ENCODE measurements around the gene ADAM19.

ADAM19 gene

DNA sequence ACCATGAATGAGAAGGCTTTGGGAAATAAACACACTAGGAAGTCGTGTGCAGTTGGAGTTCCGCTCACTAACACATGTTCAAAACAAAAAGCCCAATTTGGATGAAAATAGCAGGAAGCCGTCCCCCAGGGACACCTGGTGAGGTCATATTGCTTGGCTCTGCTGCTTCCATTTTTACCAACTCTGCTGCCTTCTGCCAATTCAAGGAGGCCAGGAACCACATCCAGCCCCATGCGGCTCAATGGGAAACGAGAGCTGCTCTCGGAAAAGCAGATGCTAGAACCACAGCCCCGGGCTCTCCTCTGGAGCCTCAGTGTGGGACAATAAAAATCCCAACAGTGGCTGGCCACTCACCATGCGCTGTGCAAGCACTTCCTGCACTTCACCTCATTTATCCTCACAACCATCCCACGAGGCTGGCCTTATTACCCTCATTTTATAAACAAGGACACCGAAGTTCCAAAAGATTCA, 13.4 kb downstream of the ADAM19 start:
- DNase-seq = no peak

- DNase-seq = no peak
These were observed 14.5 kb downstream of the ADAM19 start for GRCh38 chr5:157561110-157561509.

- DNase-seq = no peak
These were observed 16.3 kb downstream of the ADAM19 start for GRCh38 chr5:157559301-157559700.

DNA sequence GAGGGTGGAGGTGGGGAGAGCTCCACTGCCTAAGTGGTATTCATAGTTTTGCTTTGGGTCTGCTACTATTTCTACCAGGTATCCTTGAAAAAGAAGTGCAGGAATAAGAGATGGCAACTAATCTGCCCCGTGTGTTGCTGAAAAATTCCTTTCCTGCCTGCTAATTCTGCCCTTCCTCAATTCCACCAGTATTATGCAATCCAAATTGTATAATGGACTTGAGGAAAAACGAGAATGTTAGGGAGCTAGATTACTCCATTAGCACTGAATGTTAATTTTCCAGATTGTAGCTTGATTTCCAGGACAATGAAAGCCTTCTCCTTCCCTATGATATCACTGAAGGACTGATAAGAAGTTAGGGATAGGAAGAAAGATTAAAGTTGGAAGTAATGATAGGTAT, 16.9 kb downstream of the ADAM19 start:
- DNase-seq = no peak

GRCh38 chr5:157558041-157558595, 17.5 kb downstream of the ADAM19 start:
- DNase-seq = peak in 2 of 3 donors; percentile 43 to 48

DNA sequence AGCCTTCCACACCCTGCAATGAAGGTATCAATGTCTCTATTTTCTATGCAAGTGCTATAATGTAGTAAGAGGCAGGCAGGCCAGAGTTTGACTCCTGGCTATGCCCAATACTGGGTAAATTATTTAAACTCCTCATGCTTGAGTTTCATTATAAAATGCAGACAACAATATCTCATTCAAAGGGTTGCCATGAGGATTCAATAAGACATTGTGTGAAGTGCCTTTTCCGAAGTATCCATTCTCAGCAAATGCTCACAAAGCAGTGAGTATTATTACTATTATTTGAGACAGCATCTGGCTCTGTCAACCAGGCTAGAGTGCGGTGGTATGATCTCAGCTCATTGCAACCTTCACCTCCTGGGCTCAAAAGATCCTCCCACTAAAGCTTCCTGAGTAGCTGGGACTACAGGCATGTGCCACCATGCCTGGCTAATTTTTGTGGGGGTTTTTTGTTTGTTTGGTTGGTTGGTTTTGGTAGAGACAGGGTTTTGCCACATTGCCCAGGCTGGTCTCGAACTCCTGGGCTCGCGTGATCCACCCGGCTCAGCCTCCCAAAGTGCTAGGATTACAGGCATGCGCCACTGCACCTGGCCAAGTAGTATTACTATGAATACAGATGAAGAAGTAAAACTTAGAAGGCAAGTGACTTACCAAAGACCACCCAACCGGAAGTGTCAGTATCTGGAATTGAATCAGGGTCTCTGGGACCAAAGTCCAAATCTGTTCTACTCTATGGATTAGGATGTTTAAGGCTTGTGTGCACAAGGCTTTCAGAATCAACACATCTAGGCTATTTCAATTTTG, 18.8 kb downstream of the ADAM19 start:
- DNase-seq = no peak

- peak; percentile 46 to 71 (median 69) for DNase-seq
These were observed 20.4 kb downstream of the ADAM19 start for GRCh38 chr5:157555037-157555640.

- peak; percentile 25 to 70 (median 57) for DNase-seq
These were observed 21.2 kb downstream of the ADAM19 start for GRCh38 chr5:157554179-157555036.

DNA sequence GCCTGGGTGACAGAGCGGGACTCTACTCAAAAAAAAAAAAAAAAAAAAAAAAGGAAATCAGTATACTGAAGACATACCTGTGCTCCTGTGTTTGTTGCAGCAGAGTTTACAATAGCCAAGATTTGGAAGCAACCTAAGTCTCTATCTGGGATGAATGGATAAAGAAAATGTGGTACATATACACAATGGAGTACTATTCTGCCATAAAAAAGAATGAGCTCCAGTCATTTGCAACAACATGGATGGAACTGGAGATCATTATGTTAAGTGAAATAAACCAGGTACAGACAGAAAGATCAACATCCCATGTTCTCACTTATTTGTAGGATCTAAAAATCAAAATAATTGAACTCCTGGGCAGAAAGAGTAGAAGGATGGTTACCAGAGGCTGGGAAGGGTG, 22.9 kb downstream of the ADAM19 start:
- no peak for DNase-seq

- no peak for DNase-seq
These were observed 24.9 kb downstream of the ADAM19 start for GRCh38 chr5:157550663-157551062.

DNA sequence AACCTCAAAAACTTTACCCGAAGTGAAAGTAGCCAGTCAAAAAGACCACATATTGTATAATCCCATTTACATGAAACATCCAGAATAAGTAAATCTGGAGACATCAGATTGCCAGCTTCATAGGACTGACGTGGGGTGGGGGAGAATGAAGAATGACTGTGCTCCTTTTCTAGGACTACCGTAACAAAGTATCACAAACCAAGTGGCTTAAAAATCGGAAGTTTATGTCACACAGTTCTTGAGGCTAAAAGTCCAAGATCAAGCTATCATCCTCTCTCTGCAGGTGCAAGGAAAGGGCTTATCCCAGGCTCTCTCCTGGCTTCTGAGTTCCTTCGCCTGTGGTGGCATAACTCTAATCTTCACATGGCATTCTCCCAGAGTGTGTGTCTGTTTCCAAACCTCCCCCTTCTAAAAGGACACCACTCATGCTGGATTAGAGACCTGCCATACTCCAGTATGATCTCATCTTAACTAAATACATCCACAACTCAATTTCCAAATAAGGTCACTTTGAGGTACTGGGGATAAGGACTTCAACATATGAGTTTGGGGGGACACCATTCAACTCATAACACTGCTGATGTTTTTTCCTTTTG, 25.5 kb downstream of the ADAM19 start:
- no peak for DNase-seq

- no peak for DNase-seq
These were observed 26.3 kb downstream of the ADAM19 start for GRCh38 chr5:157549283-157549629.

- no peak for DNase-seq
These were observed 26.9 kb downstream of the ADAM19 start for GRCh38 chr5:157548513-157549282.

GRCh38 chr5:157547941-157548512, 27.5 kb downstream of the ADAM19 start:
- DNase-seq = no peak

DNA sequence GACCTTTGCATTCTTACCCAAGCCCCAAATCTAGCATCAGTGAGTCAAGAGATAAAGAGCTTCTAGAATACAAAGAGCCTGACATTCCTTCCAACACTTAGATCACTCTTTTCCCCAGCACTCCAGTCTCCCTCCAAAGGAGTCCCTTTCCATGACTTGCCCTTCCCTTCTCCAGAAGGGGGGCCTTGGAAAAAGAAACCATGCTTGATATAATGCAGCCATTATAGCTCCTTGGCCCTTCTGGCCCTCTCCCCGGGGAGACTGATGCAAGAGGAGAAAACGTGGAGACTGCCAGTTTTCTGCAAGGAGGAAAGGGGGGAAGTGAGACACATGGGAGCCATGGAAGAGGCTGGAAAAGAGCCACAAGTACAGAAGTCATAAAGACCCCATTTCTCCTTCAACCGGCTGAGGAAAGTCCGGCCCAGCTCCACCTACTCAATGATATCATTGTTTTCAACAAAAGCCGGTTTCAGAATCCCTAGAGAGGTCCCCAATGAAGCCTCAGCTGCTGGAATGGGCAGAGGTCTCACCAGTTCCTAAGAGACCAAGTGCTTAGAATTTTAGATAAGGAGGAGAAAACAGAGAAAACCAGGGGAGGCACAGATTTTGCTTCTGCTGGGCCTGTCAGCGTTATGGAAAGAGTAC, 29.0 kb downstream of the ADAM19 start:
- DNase-seq = no peak

DNA sequence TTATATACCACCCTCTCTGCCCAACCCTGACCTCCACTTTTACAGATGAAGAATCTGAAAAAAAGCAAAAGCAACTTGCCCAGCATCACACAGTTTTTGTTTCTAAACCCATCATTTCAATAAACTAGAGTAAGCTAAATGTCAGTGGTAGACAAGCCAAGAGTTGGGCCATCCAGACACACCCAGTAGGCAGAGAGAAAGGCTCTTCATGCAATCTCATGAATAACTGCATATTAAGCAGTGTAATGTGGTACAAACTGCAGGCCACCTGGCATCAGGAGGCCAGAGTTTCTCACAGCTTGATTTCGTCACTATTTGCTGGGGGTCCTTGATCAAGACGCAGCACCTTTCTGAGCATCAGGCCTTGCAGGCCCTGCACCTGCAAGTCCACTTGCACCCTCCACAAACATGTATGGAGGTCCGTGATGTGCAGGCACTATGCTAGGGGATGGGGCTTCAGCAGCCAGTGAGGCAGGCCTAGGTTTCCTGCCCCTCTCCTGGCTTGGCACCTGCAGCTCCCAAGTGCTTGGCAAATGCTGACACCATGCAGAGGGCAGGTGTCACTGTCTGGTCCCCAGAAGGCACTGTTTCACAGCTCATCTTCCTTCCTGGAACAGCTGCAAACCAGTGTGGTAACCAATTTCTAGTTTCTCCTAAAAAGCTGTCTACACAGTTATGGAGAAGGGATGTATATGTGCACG, 29.8 kb downstream of the ADAM19 start:
- DNase-seq = no peak

DNA sequence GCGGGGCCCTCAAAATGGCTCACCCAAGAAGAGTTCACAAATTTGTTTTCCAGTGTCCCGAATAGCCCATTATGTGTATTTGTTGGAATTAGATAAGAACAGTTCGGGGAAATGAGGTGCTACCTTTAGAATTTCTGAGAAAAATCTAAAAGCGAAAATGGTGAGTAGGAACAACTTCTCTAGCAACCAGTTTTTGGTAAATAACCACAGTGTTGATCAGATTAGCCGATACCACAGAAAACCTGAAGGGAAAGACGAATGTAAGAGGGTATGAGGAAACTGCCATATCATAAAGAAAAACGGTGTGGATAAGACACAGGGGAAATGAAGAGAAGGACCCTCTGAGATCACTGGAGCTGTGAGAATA, 31.0 kb downstream of the ADAM19 start:
- DNase-seq = no peak

DNA sequence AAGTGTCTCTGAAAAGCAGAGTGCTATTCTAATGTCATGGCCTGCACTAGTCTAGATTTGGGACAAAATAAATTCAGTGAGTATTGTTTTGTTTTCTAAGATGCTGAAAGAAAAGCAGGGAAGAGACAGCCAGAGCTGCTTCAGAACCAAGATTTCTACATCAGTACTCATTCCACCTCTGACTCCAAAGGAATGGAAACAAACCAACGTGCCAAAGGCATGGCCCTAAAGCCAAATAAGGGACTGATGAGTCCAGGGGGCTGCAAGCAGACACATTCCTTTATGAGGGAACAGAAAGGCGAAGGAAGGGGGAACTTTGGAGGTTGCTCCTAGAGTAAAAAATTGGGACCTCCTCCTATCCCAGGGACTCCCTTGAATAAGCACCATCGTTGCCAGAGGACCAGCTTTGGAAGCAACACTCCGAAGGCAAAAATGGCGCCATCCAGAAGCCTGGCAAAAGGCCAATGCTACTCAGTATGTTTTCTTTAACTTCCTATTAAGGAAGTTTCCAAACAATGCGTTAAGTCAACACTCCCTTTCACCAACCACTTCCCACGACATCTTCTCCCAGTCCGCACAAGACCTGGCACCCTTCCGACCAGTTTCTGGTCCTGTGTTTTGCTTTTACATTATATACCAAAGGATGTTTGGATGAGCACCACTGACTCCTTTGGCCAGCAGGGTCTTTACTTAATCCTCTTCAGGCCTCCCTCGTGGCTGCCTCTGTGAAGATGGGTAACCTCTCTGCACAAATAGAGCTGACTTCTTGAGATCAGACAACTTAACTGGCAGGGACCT, 31.6 kb downstream of the ADAM19 start:
- DNase-seq = peak; percentile 30 to 41 (median 40)

- DNase-seq = no peak
These were observed 33.1 kb downstream of the ADAM19 start for GRCh38 chr5:157542282-157543000.
